UCSD-AML1 (cell line): ENCODE data around the gene COL4A2.

Experiments used
- DNase-seq: peaks from one replicate; lab custom pipeline; 2025; ENCODE audit not compliant: unreplicated experiment; lab: John Stamatoyannopoulos, UW

Gene COL4A2

DNA sequence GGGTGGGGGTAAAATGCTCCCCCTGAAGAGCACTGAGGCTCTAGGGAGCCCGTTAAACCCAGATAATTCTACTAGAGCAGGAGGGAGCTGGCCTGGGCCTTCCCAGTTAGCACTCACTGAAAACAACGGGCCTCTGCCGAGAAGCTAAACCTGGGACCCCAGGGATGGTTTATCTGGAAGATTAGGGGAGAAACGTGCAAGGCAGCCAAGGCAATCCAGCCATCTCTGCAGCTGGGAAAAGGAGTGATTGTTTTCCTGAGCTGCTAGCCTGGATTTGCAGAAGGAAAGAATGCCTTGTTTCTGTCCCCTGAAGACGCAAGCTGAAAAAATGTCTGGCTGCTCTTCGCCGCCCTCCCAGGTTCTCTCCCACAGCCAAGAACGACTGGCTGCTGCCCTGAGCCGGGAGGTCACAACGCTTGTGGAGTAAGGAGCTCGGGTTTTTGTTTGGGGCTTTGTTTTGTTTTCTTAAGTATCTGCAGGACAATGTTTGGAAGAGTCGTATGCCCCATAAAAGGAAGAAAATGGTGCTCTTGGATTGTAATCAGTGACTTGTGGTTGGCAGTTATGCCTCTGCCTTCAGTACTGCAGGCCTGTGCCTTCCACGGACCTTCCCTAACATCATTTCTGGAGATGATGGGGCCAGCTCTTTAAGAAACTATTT lies 31.5 kb downstream of the COL4A2 start:
- no peak for DNase-seq

GRCh38 chr13:110339263-110339662 lies 32.2 kb downstream of the COL4A2 start:
- DNase-seq, result no peak

GRCh38 chr13:110339975-110340550 lies 33.0 kb downstream of the COL4A2 start:
- DNase-seq, result no peak

- DNase-seq, result no peak
Measured at GRCh38 chr13:110340812-110341444, 33.8 kb downstream of the COL4A2 start.

GRCh38 chr13:110341445-110342244 lies 34.6 kb downstream of the COL4A2 start:
- no peak for DNase-seq

- DNase-seq, result no peak
Measured at GRCh38 chr13:110342474-110342873, 35.4 kb downstream of the COL4A2 start.

- DNase-seq, result no peak
Measured at GRCh38 chr13:110343241-110343865, 36.3 kb downstream of the COL4A2 start.

DNA sequence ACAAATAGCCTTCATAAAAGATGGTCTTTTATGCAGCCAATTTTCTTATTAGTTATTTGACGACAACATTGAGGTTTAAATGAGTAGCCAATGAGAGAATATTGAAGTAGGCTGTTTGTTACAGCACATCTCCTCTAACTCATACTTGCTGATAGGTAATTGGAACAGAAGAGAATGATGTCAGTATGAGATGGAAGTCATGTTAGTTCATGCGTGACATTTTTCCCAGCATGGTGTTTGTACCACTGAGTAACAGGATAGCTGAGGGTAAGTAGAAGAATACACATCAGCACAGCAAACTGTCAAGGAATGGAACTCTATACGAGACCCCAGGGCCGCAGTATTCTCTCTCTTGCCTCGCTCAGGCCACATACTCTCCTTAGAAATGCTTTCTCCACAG lies 37.2 kb downstream of the COL4A2 start:
- no peak for DNase-seq

DNA sequence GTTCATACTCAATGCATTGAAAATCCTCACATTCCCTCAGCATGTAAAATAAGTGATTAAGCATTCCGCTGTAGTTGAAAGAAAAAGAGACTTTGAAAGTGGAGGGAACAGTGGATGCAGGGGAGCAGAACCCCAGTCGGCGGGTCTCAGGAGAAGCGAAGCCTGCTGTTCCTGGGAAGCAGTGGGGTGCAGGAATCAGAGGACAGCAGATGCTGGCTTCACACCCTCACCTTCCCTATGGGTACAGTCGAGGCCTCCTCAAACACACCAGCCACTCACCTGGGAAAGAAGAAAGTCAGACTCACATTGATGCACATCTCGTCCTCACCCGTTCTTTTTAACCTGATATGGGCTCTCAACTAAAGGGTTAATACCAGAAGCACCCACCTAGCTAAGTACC lies 38.2 kb downstream of the COL4A2 start:
- no peak for DNase-seq

- no peak for DNase-seq
Measured at GRCh38 chr13:110345701-110346100, 38.6 kb downstream of the COL4A2 start.

- DNase-seq, result no peak
Measured at GRCh38 chr13:110346661-110347067, 39.6 kb downstream of the COL4A2 start.

DNA sequence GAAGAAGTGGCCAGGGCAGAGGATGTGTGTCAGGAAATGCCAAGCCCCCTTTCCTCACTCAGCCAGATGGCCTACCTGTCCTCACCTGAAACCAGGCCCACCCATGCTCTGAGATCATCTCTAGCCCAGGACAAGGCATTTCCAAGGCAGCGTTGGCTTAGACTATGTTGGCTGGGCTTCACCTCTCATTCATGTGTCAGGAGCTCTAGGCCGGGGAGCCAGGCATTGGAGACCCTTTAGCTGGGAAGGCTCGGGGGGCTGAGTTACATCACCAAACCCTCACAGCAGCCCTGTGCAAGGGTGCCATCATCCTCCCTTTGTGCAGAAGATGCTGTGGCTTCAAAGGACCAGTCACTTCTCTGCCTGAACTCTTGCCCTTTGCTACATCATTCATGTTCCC lies 40.0 kb downstream of the COL4A2 start:
- no peak for DNase-seq

GRCh38 chr13:110347535-110348308 lies 40.6 kb downstream of the COL4A2 start:
- DNase-seq, result no peak

- no peak for DNase-seq
Measured at GRCh38 chr13:110348309-110349105, 41.4 kb downstream of the COL4A2 start.

DNA sequence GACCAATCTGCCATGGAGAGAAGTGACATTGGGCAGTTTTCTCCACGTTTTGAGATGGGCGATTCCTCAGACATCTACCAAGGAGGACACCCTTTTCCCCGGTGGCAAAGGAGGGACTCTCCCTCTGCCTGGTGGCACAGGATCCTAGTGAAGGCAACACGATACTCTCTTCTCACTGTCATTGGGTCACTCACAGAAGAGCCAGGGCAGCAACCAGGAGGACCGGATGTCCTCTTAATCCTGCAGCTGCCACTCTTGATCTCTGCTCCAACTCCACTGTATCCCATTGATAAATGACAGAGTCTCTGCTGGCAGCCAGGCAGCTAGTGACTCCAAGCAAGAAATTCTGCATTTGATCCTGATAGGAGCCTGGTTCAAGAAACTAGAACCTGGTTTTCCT lies 42.2 kb downstream of the COL4A2 start:
- DNase-seq, result no peak

DNA sequence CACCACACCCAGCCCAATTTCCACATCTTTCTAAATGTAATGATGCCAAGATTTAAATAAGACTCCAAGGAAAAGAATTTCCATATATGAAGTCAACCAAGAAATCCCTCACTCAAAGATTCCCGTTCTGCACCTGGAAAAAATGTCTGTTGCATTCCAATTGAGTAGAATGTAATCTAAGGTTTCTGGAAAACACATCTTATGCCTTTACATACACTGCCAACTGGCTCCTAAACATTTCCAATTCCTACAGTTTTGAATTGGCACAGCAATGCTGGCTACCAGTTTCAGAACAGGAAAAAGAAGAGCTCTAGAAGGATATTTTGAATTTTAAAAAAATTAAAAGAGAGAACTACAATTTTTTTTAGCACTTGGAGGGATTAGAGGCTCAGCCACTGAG lies 43.0 kb downstream of the COL4A2 start:
- DNase-seq, result no peak

DNA sequence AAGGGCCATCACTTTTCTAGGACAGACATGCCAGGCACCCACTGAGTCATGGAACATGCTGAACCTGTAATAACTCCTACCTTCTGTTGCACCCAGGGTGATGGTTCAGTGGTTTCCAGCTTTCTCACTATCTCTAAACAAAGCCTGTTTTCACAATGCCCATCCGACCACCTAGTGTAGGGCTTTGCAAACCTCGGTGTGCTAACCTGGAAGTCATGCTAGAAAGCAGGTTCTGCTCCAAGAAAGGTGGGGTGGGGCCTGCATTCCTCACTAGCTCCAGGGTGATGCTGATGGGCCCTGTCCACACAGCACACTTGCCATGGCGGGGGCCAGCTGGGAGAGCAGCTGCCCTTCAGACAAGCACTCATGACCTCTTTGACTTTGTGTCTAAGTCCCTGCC lies 43.4 kb downstream of the COL4A2 start:
- no peak for DNase-seq

GRCh38 chr13:110351636-110352420 lies 44.7 kb downstream of the COL4A2 start:
- DNase-seq, result no peak

GRCh38 chr13:110352735-110353134 lies 45.7 kb downstream of the COL4A2 start:
- no peak for DNase-seq
